OCI-LY7 (cell line): ENCODE data around the gene ARRDC3. TPM values are rescaled to one million over a fixed set of nuclear protein-coding genes. Genes with fewer than 3 reads are reported as not detected.
"Not testable (repeated sequence)": the region's sequence is repeated elsewhere in the genome, so short reads cannot be mapped to it uniquely, and the experiment has no call there.

Source experiments
- BruUV-seq: library from RNA; stranded (reverse); fragments of 400-500 nt; replicated peaks from 2 replicates; lab custom pipeline; 2021; lab: Mats Ljungman, UMichigan
- CTCF ChIA-PET: fragments of 300-600 bp; sonication (Branson Sonifier 250); formaldehyde crosslinking; loops from one replicate; lab custom pipeline; 2022; ENCODE audit warnings: antibody characterized with exemption; ENCODE audit not compliant: unreplicated experiment; lab: Charles Lee
- POLR2A ChIA-PET: fragments of 300-600 bp; sonication (Branson Sonifier 250); formaldehyde crosslinking; loops from one replicate; lab custom pipeline; 2022; ENCODE audit warnings: antibody characterized with exemption; lab: Charles Lee
- DNase-seq: peaks from one replicate; pipeline ENCODE4 v3.0.0-alpha.2; 2015; ENCODE audit warnings: low spot score
- H2AFZ ChIP-seq: fragments of 200-600 bp; sonication (generic), shearing (Covaris generic); 2 replicates; pipeline ENCODE4 v1.6.1; 2014; ENCODE audit warnings: mild to moderate bottlenecking, antibody characterized with exemption, low read length, moderate library complexity
- H3K27ac ChIP-seq: fragments of 200-600 bp; sonication (generic); 2 replicates; pipeline ENCODE4 v1.5.1; 2014; ENCODE audit warnings: mixed run types, low read depth, mild to moderate bottlenecking, moderate library complexity, low read length, inconsistent platforms; ENCODE audit not compliant: poor library complexity, severe bottlenecking
- H3K36me3 ChIP-seq: fragments of 200-600 bp; sonication (generic); 2 replicates; pipeline ENCODE4 v1.6.1; 2014; ENCODE audit warnings: mild to moderate bottlenecking, antibody characterized with exemption, low read length, moderate library complexity, mixed read lengths; ENCODE audit not compliant: insufficient read depth
- H3K4me1 ChIP-seq: fragments of 200-600 bp; sonication (generic); 2 replicates; pipeline ENCODE4 v1.5.1; 2014; ENCODE audit warnings: mild to moderate bottlenecking, low read length; ENCODE audit not compliant: insufficient read depth, poor library complexity, severe bottlenecking
- H3K4me2 ChIP-seq: fragments of 200-600 bp; sonication (generic); 2 replicates; pipeline ENCODE4 v1.6.1; 2014; ENCODE audit warnings: mild to moderate bottlenecking, low read length
- H3K4me3 ChIP-seq: fragments of 200-600 bp; sonication (generic); 2 replicates; pipeline ENCODE4 v1.5.1; 2014; ENCODE audit warnings: mild to moderate bottlenecking, low read depth, low read length; ENCODE audit not compliant: poor library complexity, severe bottlenecking
- H3K79me2 ChIP-seq: fragments of 200-600 bp; sonication (generic); 2 replicates; pipeline ENCODE4 v1.6.1; 2016; ENCODE audit warnings: low read depth, mild to moderate bottlenecking, low read length, moderate library complexity, mixed read lengths; ENCODE audit not compliant: insufficient read depth
- H3K9me2 ChIP-seq: fragments of 200-600 bp; sonication (generic); 2 replicates; pipeline ENCODE4 v1.6.1; 2016; ENCODE audit warnings: mild to moderate bottlenecking, low read length, mixed read lengths; ENCODE audit not compliant: insufficient read depth
- H3K9me3 ChIP-seq: fragments of 200-600 bp; sonication (generic); 2 replicates; pipeline ENCODE4 v1.6.1; 2014; ENCODE audit warnings: mild to moderate bottlenecking, mixed run types, low read length, mixed read lengths
- H4K20me1 ChIP-seq: fragments of 200-600 bp; sonication (generic); 2 replicates; pipeline ENCODE4 v1.6.1; 2014; ENCODE audit warnings: mild to moderate bottlenecking, antibody characterized with exemption, low read length, moderate library complexity, mixed read lengths; ENCODE audit not compliant: insufficient read depth
- EZH2phosphoT487 ChIP-seq: fragments of 200-600 bp; sonication (generic); IDR thresholded peaks from 2 replicates; pipeline ENCODE4 v1.6.1; 2018; ENCODE audit warnings: low read depth, borderline replicate concordance, mild to moderate bottlenecking, mixed run types, antibody characterized with exemption, low read length, moderate library complexity, mixed read lengths
- intact Hi-C: fragments of 100-400 bp; cut with micrococcal nuclease; formaldehyde crosslinking; loops from one replicate; pipeline ENCODE4 v1.10.0; 2022; ENCODE audit not compliant: unreplicated experiment
- total RNA-seq, 2 experiments: library from RNA; depleted of rRNA in 1 of 2; stranded (reverse); fragments of >200 nt in 1 of 2; shearing (Covaris generic) in 1 of 2; gene quantifications; 2 replicates each; pipeline ENCODE4 v1.2.3, GENCODE V29; 2014 to 2022
- TF ChIP-seq, protein P1 (sequence below): fragments of 200-600 bp; sonication (generic); conservative IDR thresholded peaks from 2 replicates; pipeline ENCODE4 v1.5.1; 2014; ENCODE audit warnings: mild to moderate bottlenecking, antibody characterized with exemption, low read length, moderate library complexity, mixed read lengths

ARRDC3 gene
- total RNA-seq, 2 experiments from 2014 or later = 30.0 to 30.6 TPM

DNA sequence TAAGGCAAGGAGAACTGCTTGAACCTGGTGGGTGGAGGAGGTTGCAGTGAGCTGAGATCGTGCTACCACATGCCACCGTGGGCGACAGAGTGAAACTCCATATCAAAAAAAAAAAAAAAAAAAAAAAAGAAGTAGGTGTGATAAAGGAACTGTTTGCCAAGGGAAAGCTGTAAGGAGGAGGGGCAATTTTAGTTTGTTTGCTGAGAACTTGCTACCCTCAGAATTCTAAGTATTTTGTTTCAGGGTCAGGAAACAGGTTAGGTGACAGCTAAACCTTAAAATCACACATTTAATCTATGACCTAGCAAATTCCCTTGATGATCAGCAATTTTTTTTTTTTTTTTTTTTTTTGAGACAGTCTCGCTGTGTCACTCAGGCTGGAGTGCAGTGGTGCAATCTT, 7.2 kb upstream of the ARRDC3 start:
- H3K4me1 ChIP-seq = no peaks in the 10 kb centered on the region
- no peaks in the 10 kb centered on the region for H3K36me3 ChIP-seq
- no peak for DNase-seq
- BruUV-seq = no TSS peak
- H3K79me2 ChIP-seq = no peaks in the 10 kb centered on the region
- TF ChIP-seq EZH2phosphoT487 = no peak
- TF ChIP-seq, protein P1, sequence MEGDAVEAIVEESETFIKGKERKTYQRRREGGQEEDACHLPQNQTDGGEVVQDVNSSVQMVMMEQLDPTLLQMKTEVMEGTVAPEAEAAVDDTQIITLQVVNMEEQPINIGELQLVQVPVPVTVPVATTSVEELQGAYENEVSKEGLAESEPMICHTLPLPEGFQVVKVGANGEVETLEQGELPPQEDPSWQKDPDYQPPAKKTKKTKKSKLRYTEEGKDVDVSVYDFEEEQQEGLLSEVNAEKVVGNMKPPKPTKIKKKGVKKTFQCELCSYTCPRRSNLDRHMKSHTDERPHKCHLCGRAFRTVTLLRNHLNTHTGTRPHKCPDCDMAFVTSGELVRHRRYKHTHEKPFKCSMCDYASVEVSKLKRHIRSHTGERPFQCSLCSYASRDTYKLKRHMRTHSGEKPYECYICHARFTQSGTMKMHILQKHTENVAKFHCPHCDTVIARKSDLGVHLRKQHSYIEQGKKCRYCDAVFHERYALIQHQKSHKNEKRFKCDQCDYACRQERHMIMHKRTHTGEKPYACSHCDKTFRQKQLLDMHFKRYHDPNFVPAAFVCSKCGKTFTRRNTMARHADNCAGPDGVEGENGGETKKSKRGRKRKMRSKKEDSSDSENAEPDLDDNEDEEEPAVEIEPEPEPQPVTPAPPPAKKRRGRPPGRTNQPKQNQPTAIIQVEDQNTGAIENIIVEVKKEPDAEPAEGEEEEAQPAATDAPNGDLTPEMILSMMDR = no peak
- H3K4me2 ChIP-seq = no peak overlapping the region
- H3K27ac ChIP-seq = no peak overlapping the region
- no peak overlapping the region for H2AFZ ChIP-seq
- no peaks in the 10 kb centered on the region for H3K9me2 ChIP-seq
- no peaks in the 10 kb centered on the region for H4K20me1 ChIP-seq
- 0 out of 2 replicates have a peak, but pooled peaks cover 4% of the 10 kb centered on the region for H3K9me3 ChIP-seq
- ChIA-PET POLR2A (interaction anchor here (0.6 to 1.3 kb wide), 3 partner anchors 15 to 93 kb away, joined by 3 to 7 read pairs (median 4); no protein-coding TSS in a partner anchor), CTCF (no interaction called here)
- intact Hi-C loops = no loop called here
- no peak overlapping the region for H3K4me3 ChIP-seq

- DNase-seq, H4K20me1 ChIP-seq, H3K9me3 ChIP-seq, BruUV-seq, H3K79me2 ChIP-seq, H3K27ac ChIP-seq, H2AFZ ChIP-seq, H3K4me3 ChIP-seq, H3K36me3 ChIP-seq, H3K4me2 ChIP-seq, CTCF ChIA-PET, H3K4me1 ChIP-seq, H3K9me2 ChIP-seq: not testable (repeated sequence)
- POLR2A ChIA-PET = interaction anchor here (1.3 kb wide), 1 partner anchor 16 kb away, joined by 4 read pairs; no protein-coding TSS in a partner anchor
- intact Hi-C loops = loop anchor here (5.0 kb wide), 1 partner anchor 457 kb away; no protein-coding TSS in a partner anchor
Observed at GRCh38 chr5:91389555-91389954, 6.4 kb upstream of the ARRDC3 start.

DNA sequence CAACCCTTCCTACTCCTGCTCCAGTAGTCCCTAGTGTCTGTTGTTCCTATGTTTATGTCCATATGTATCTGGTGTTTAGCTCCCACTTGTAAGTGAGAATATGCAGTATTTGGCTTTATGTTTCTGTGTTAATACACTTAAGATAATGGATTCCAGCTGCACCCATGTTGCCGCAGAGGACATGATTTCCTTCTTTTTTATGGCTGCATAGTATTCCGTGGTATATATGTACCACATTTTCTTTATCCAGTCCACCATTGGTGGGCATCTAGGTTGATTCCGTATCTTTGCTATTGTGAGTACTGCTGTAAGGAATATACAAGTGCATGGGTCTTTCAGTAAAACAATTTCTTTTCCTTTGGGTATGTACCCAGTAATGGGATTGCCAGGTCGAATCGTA, 5.2 kb upstream of the ARRDC3 start:
- POLR2A ChIA-PET = no interaction called here
- no TSS peak for BruUV-seq

More for the DNA sequence above, 5.2 kb upstream of the ARRDC3 start:
- Histone ChIP-seq H2AFZ (no peak overlapping the region), H4K20me1 (no peaks in the 10 kb centered on the region), H3K4me1 (peaks cover 10% of the 10 kb centered on the region), H3K4me3 (no peak overlapping the region), H3K79me2 (peaks cover 7% of the 10 kb centered on the region; the same call in 1 of the 2 replicates), H3K27ac (no peak overlapping the region), H3K9me2 (no peaks in the 10 kb centered on the region), H3K9me3 (0 out of 2 replicates have a peak, but pooled peaks cover 4% of the 10 kb centered on the region), H3K36me3 (no peaks in the 10 kb centered on the region), H3K4me2 (no peak overlapping the region)
- intact Hi-C loops = loop anchor here (5.0 kb wide), 1 partner anchor 456 kb away; no protein-coding TSS in a partner anchor
- TF ChIP-seq EZH2phosphoT487 = no peak
- TF ChIP-seq, protein P1 = no peak
- DNase-seq = no peak
- CTCF ChIA-PET = no interaction called here
